PC-3 (cell line): Measurements from ENCODE around the gene CTBP2. TPM values are rescaled to one million over a fixed set of nuclear protein-coding genes. Genes with fewer than 3 reads are reported as not detected.

ENCODE experiments used
- ATAC-seq: fragments of 200-7000 bp; cut with Tn5 transposase; 2 replicates; pipeline ENCODE4 v1.9.1; 2020; ENCODE audit warnings: mild to moderate bottlenecking, moderate library complexity
- BruUV-seq: library from RNA; stranded (reverse); fragments of 400-500 nt; replicated peaks from 2 replicates; lab custom pipeline; 2021; lab: Mats Ljungman, UMichigan
- CTCF ChIA-PET: fragments of 300-600 bp; sonication (Branson Sonifier 250); formaldehyde crosslinking; loops from one replicate; lab custom pipeline; 2022; ENCODE audit warnings: antibody characterized with exemption; lab: Charles Lee
- POLR2A ChIA-PET: fragments of 300-600 bp; sonication (Branson Sonifier 250); formaldehyde crosslinking; loops from one replicate; lab custom pipeline; 2022; ENCODE audit warnings: antibody characterized with exemption; ENCODE audit not compliant: unreplicated experiment; lab: Charles Lee
- DNase-seq: peaks from one replicate; pipeline ENCODE4 v3.0.0-alpha.2; 2015
- H2AFZ ChIP-seq: fragments of 300-600 bp; sonication (generic); 2 replicates; pipeline ENCODE4 v1.6.0; 2016; ENCODE audit warnings: antibody characterized with exemption, low read length
- H3F3A ChIP-seq: fragments of 300-600 bp; sonication (generic); one replicate; pipeline ENCODE4 v1.6.0; 2017; ENCODE audit warnings: antibody characterized with exemption, low read length, control low read depth, mild to moderate bottlenecking; ENCODE audit not compliant: unreplicated experiment
- H3K27ac ChIP-seq: fragments of 300-600 bp; sonication (generic); 2 replicates; pipeline ENCODE4 v1.5.1; 2016; ENCODE audit warnings: mild to moderate bottlenecking, low read length
- H3K27me3 ChIP-seq: fragments of 300-600 bp; sonication (generic); 2 replicates; pipeline ENCODE4 v1.6.1; 2016; ENCODE audit warnings: low read length, mixed read lengths
- H3K36me3 ChIP-seq: fragments of 300-600 bp; sonication (generic); 2 replicates; pipeline ENCODE4 v1.6.1; 2016; ENCODE audit warnings: low read depth, mixed run types, low read length, mixed read lengths
- H3K4me1 ChIP-seq: fragments of 300-600 bp; sonication (generic); 2 replicates; pipeline ENCODE4 v1.5.1; 2016; ENCODE audit warnings: low read length; ENCODE audit not compliant: insufficient read depth
- H3K4me2 ChIP-seq: fragments of 300-600 bp; sonication (generic); 2 replicates; pipeline ENCODE4 v1.6.0; 2016; ENCODE audit warnings: low read length
- H3K4me3 ChIP-seq: fragments of 300-600 bp; sonication (generic); 2 replicates; pipeline ENCODE4 v1.5.1; 2016; ENCODE audit warnings: mild to moderate bottlenecking, low read length, mixed read lengths
- H3K79me2 ChIP-seq: fragments of 300-600 bp; sonication (generic); 2 replicates; pipeline ENCODE4 v1.6.1; 2017; ENCODE audit warnings: low read length, mixed read lengths
- H3K9ac ChIP-seq: fragments of 300-600 bp; sonication (generic); 2 replicates; pipeline ENCODE4 v1.6.0; 2016; ENCODE audit warnings: mild to moderate bottlenecking, low read length
- H3K9me2 ChIP-seq: fragments of 300-600 bp; sonication (generic); replicated peaks from 2 replicates; pipeline ENCODE4 v1.6.1; 2016; ENCODE audit warnings: mixed run types, low read length, mixed read lengths
- H3K9me3 ChIP-seq: fragments of 300-600 bp; sonication (generic); 2 replicates; pipeline ENCODE4 v1.6.1; 2016; ENCODE audit warnings: low read length, mixed read lengths
- H4K20me1 ChIP-seq: fragments of 300-600 bp; sonication (generic); 2 replicates; pipeline ENCODE4 v1.6.1; 2016; ENCODE audit warnings: low read length, mixed read lengths
- CTCF ChIP-seq: fragments of 300-600 bp; sonication (generic); conservative IDR thresholded peaks from 2 replicates; pipeline ENCODE4 v1.5.1; 2017; ENCODE audit warnings: antibody characterized with exemption, low read depth, mild to moderate bottlenecking, low read length
- EZH2 ChIP-seq: fragments of 300-600 bp; sonication (generic); IDR thresholded peaks from one replicate; pipeline ENCODE4 v1.6.1; 2017; ENCODE audit warnings: antibody characterized with exemption, mild to moderate bottlenecking, low read length; ENCODE audit not compliant: unreplicated experiment
- EZH2phosphoT487 ChIP-seq: fragments of 300-600 bp; sonication (generic); IDR thresholded peaks from 2 replicates; pipeline ENCODE4 v1.6.1; 2018; ENCODE audit warnings: mild to moderate bottlenecking, antibody characterized with exemption, low read length, borderline replicate concordance
- intact Hi-C: fragments of 100-400 bp; cut with micrococcal nuclease; formaldehyde crosslinking; loops from 2 replicates; pipeline ENCODE4 v1.9.0; 2023
- total RNA-seq: library from RNA; depleted of rRNA; stranded (reverse); fragments of >200 nt; gene quantifications from 2 replicates; pipeline ENCODE4 v1.2.3, GENCODE V29; 2014

Gene CTBP2
- total RNA-seq, 1 experiment from 2014 or later: 78.9 TPM

- no peak overlapping the region for H3K4me2 ChIP-seq
- intact Hi-C loops: no loop called here
- no TSS peak for BruUV-seq
- no peak overlapping the region for H3K4me3 ChIP-seq
- no peaks in the 10 kb centered on the region for H3K4me1 ChIP-seq
- ATAC-seq (no peak), DNase-seq (no peak)
- no peaks in the 10 kb centered on the region for H3K79me2 ChIP-seq
- H4K20me1 ChIP-seq: no peaks in the 10 kb centered on the region
- no peaks in the 10 kb centered on the region for H3K27me3 ChIP-seq
- no peaks in the 10 kb centered on the region for H3K9me2 ChIP-seq
- TF ChIP-seq EZH2 (no peak), CTCF (no peak), EZH2phosphoT487 (no peak)
- POLR2A ChIA-PET: no interaction called here
- CTCF ChIA-PET: no interaction called here
- no peaks in the 10 kb centered on the region for H3K9me3 ChIP-seq
- no peaks in the 10 kb centered on the region for H3F3A ChIP-seq
- H2AFZ ChIP-seq: no peak overlapping the region
- no peak overlapping the region for H3K27ac ChIP-seq
- H3K36me3 ChIP-seq: no peaks in the 10 kb centered on the region
- H3K9ac ChIP-seq: no peak overlapping the region
Measured at GRCh38 chr10:125208854-125209565, 48.6 kb upstream of the CTBP2 start.

GRCh38 chr10:125206623-125207022, 46.3 kb upstream of the CTBP2 start:
- ATAC-seq (no peak), DNase-seq (no peak)
- Histone ChIP-seq H3K9me2 (no peaks in the 10 kb centered on the region), H3K79me2 (no peaks in the 10 kb centered on the region), H3K4me3 (no peak overlapping the region), H3K27me3 (no peaks in the 10 kb centered on the region), H3K9ac (no peak overlapping the region), H3K4me1 (peaks cover 4% of the 10 kb centered on the region), H3K4me2 (no peak overlapping the region), H2AFZ (no peak overlapping the region), H3F3A (no peaks in the 10 kb centered on the region), H3K9me3 (no peaks in the 10 kb centered on the region), H3K27ac (no peak overlapping the region), H4K20me1 (no peaks in the 10 kb centered on the region), H3K36me3 (no peaks in the 10 kb centered on the region)
- ChIA-PET POLR2A (no interaction called here), CTCF (no interaction called here)
- no TSS peak for BruUV-seq
- TF ChIP-seq EZH2phosphoT487 (no peak), EZH2 (no peak), CTCF (no peak)
- intact Hi-C loops: no loop called here

- Histone ChIP-seq H3K27ac (no peak overlapping the region), H3K27me3 (no peaks in the 10 kb centered on the region), H2AFZ (no peak overlapping the region), H3K9me3 (no peaks in the 10 kb centered on the region), H3K4me3 (no peak overlapping the region), H3K4me1 (peaks cover 15% of the 10 kb centered on the region), H3K9ac (no peak overlapping the region), H3K4me2 (no peak overlapping the region), H3K79me2 (no peaks in the 10 kb centered on the region), H3F3A (no peaks in the 10 kb centered on the region), H4K20me1 (no peaks in the 10 kb centered on the region), H3K36me3 (no peaks in the 10 kb centered on the region), H3K9me2 (no peaks in the 10 kb centered on the region)
- BruUV-seq: no TSS peak
- ATAC-seq (no peak), DNase-seq (no peak)
- TF ChIP-seq CTCF (no peak), EZH2 (no peak), EZH2phosphoT487 (no peak)
- ChIA-PET POLR2A (no interaction called here), CTCF (no interaction called here)
- intact Hi-C loops: no loop called here
Measured at GRCh38 chr10:125205431-125205830, 45.1 kb upstream of the CTBP2 start.
